H1 (cell line): ENCODE measurements around the gene PTCRA. TPM values are rescaled to one million over a fixed set of nuclear protein-coding genes. Genes with fewer than 3 reads are reported as not detected.
A peak's percentile ranks its signal among the peaks of the same experiment; 100 is the strongest.

ENCODE experiments used
- CTCF ChIA-PET: fragments of 300-600 bp; sonication (Branson Sonifier 250); formaldehyde crosslinking; loops from one replicate; lab custom pipeline; 2021; ENCODE audit not compliant: partially characterized antibody; lab: Charles Lee
- POLR2A ChIA-PET: fragments of 300-600 bp; sonication (Branson Sonifier 250); formaldehyde crosslinking; loops from one replicate; lab custom pipeline; 2021; ENCODE audit warnings: inconsistent platforms; ENCODE audit not compliant: partially characterized antibody; lab: Charles Lee
- DNase-seq, 2 experiments: peaks; one replicate each; pipeline versions ENCODE4 v3.0.0 to v3.0.0-alpha.2; 2010 to 2022; ENCODE audit warnings: low spot score in 2 of 2, low read depth in 1 of 2, mixed read lengths in 1 of 2
- FAIRE-seq: peaks from 2 replicates; lab custom pipeline; 2011; peaks lifted over from hg19 to GRCh38; lab: Jason Lieb, UNC
- H2AFZ ChIP-seq: 2 replicates; pipeline ENCODE4 v1.8.1; 2012; ENCODE audit warnings: low read length, inconsistent platforms
- H2AK5ac ChIP-seq: 2 replicates; pipeline ENCODE4 v1.6.1; 2013; ENCODE audit warnings: low read depth, low read length
- H2BK120ac ChIP-seq: replicated peaks from 2 replicates; pipeline ENCODE3; 2013; ENCODE audit warnings: low read depth, low read length, inconsistent platforms
- H2BK12ac ChIP-seq: 2 replicates; pipeline ENCODE4 v1.6.1; 2013; ENCODE audit warnings: low read depth, low read length
- H2BK15ac ChIP-seq: 2 replicates; pipeline ENCODE4 v1.6.1; 2013; ENCODE audit warnings: low read length
- H2BK20ac ChIP-seq: 2 replicates; pipeline ENCODE4 v1.6.1; 2013; ENCODE audit warnings: low read length
- H2BK5ac ChIP-seq: 2 replicates; pipeline ENCODE4 v1.6.1; 2013; ENCODE audit warnings: low read depth, low read length
- H3K14ac ChIP-seq: 2 replicates; pipeline ENCODE4 v1.6.1; 2013; ENCODE audit warnings: inconsistent platforms; ENCODE audit not compliant: insufficient read length
- H3K18ac ChIP-seq: 2 replicates; pipeline ENCODE4 v1.6.1; 2013; ENCODE audit warnings: low read length; ENCODE audit errors: extremely low read depth
- H3K23ac ChIP-seq: 2 replicates; pipeline ENCODE4 v1.6.1; 2013; ENCODE audit warnings: inconsistent platforms; ENCODE audit not compliant: insufficient read length
- H3K23me2 ChIP-seq: 2 replicates; pipeline ENCODE4 v1.6.1; 2013; ENCODE audit warnings: low read depth, low read length
- H3K27ac ChIP-seq: 2 replicates; pipeline ENCODE4 v1.6.1; 2011; ENCODE audit warnings: low read depth, low read length, inconsistent platforms
- H3K27me3 ChIP-seq, 4 experiments: replicated peaks in 1 of 4; 1 replicate in 1 of 4; 2 replicates in 3 of 4; pipeline versions ENCODE4 v1.6.1 to v1.8.1; 2011 to 2013; ENCODE audit warnings: low read length in 3 of 4, mild to moderate bottlenecking in 3 of 4, inconsistent platforms in 2 of 4, mixed read lengths in 2 of 4, moderate library complexity in 1 of 4; ENCODE audit not compliant: control insufficient read depth in 3 of 4, insufficient read depth in 3 of 4; ENCODE audit errors: extremely low read depth in 1 of 4
- H3K36me3 ChIP-seq, 4 experiments: 2 replicates each; pipeline versions ENCODE4 v1.6.1 to v1.8.1; 2011 to 2013; ENCODE audit warnings: mild to moderate bottlenecking in 4 of 4, low read length in 3 of 4, moderate library complexity in 2 of 4, control low read depth in 1 of 4, inconsistent platforms in 1 of 4; ENCODE audit not compliant: insufficient read depth in 4 of 4, control insufficient read depth in 2 of 4
- H3K4ac ChIP-seq: replicated peaks from 2 replicates; pipeline ENCODE3; 2013; ENCODE audit warnings: low read length, low read depth, mixed read lengths, inconsistent platforms; ENCODE audit not compliant: insufficient read length
- H3K4me1 ChIP-seq, 4 experiments: replicated peaks in 1 of 4; 1 replicate in 1 of 4; 2 replicates in 3 of 4; pipeline versions ENCODE4 v1.6.1 to v1.8.1; 2011 to 2013; ENCODE audit warnings: low read length in 3 of 4, inconsistent platforms in 2 of 4, mixed read lengths in 1 of 4; ENCODE audit not compliant: insufficient read depth in 4 of 4, control insufficient read depth in 3 of 4
- H3K4me2 ChIP-seq, 2 experiments: 2 replicates each; pipeline versions ENCODE4 v1.6.1 to v1.8.1; 2011 to 2013; ENCODE audit warnings: low read depth in 2 of 2, low read length in 2 of 2, control low read depth in 1 of 2, inconsistent platforms in 1 of 2, mild to moderate bottlenecking in 1 of 2; ENCODE audit not compliant: insufficient read depth in 1 of 2
- H3K4me3 ChIP-seq, 4 experiments: fragments of 200-600, 300-600 bp in 1 of 4; sonication (generic), shearing (Covaris generic), sonication (Bioruptor Twin) in 1 of 4; 2 replicates each; pipeline versions ENCODE4 v1.5.1 to v1.8.1; 2011 to 2016; ENCODE audit warnings: low read length in 4 of 4, low read depth in 3 of 4, control low read depth in 2 of 4, inconsistent platforms in 2 of 4, mild to moderate bottlenecking in 2 of 4, mixed read lengths in 1 of 4, moderate library complexity in 1 of 4; ENCODE audit not compliant: insufficient read depth in 2 of 4; ENCODE audit errors: extremely low read depth in 1 of 4
- H3K56ac ChIP-seq: replicated peaks from 2 replicates; pipeline ENCODE3; 2013; ENCODE audit warnings: low read depth, mild to moderate bottlenecking, mixed read lengths, low read length, inconsistent platforms; ENCODE audit not compliant: insufficient read length
- H3K79me1 ChIP-seq: 2 replicates; pipeline ENCODE4 v1.6.1; 2013; ENCODE audit warnings: low read depth, low read length, control low read depth
- H3K79me2 ChIP-seq, 2 experiments: 2 replicates each; pipeline versions ENCODE4 v1.6.1 to v1.8.1; 2012 to 2013; ENCODE audit warnings: low read length in 2 of 2, mild to moderate bottlenecking in 2 of 2, inconsistent platforms in 1 of 2; ENCODE audit not compliant: insufficient read depth in 2 of 2, control insufficient read depth in 1 of 2
- H3K9ac ChIP-seq, 4 experiments: replicated peaks in 1 of 4; 1 replicate in 1 of 4; 2 replicates in 3 of 4; pipeline versions ENCODE4 v1.6.1 to v1.8.1; 2011 to 2013; ENCODE audit warnings: low read depth in 3 of 4, low read length in 3 of 4, control low read depth in 2 of 4, mild to moderate bottlenecking in 2 of 4, moderate library complexity in 2 of 4, inconsistent platforms in 1 of 4; ENCODE audit errors: extremely low read depth in 1 of 4
- H3K9me3 ChIP-seq, 2 experiments: 2 replicates each; pipeline versions ENCODE4 v1.6.1 to v1.8.1; 2012 to 2013; ENCODE audit warnings: mild to moderate bottlenecking in 2 of 2, moderate library complexity in 2 of 2, control low read depth in 1 of 2, inconsistent platforms in 1 of 2, low read depth in 1 of 2, low read length in 1 of 2, mixed read lengths in 1 of 2; ENCODE audit not compliant: insufficient read depth in 2 of 2
- H4K20me1 ChIP-seq, 2 experiments: replicated peaks in 1 of 2; 2 replicates each; pipeline versions ENCODE3 to v1.8.1; 2011 to 2013; ENCODE audit warnings: inconsistent platforms in 2 of 2, low read length in 2 of 2, mild to moderate bottlenecking in 1 of 2; ENCODE audit not compliant: insufficient read depth in 2 of 2, control insufficient read depth in 1 of 2
- H4K5ac ChIP-seq: 2 replicates; pipeline ENCODE4 v1.6.1; 2013; ENCODE audit warnings: low read length, low read depth, mixed read lengths, inconsistent platforms; ENCODE audit not compliant: insufficient read length
- H4K8ac ChIP-seq: 2 replicates; pipeline ENCODE4 v1.8.0; 2013; ENCODE audit warnings: mild to moderate bottlenecking, moderate library complexity, low read length, inconsistent platforms; ENCODE audit not compliant: insufficient read depth; ENCODE audit errors: extremely low read depth
- H4K91ac ChIP-seq: replicated peaks from 2 replicates; pipeline ENCODE3; 2013; ENCODE audit warnings: low read length, mixed read lengths, inconsistent platforms; ENCODE audit not compliant: insufficient read length
- KDM1A ChIP-seq: fragments of 200-600, 300-600 bp; sonication (generic); IDR thresholded peaks from 2 replicates; pipeline ENCODE4 v1.7.1; 2016; ENCODE audit warnings: mild to moderate bottlenecking, low read length, borderline replicate concordance
- RBBP5 ChIP-seq: IDR thresholded peaks from 2 replicates; pipeline ENCODE4 v1.7.1; 2012; ENCODE audit warnings: low read depth, mild to moderate bottlenecking, inconsistent platforms, low read length, moderate library complexity, borderline replicate concordance
- WGBS, 2 experiments: shearing (Covaris generic) in 1 of 2; methylation state at CpG; one replicate each; pipeline versions ENCODE4 v1.1.6 to v1.1.7; 2013 to 2015; ENCODE audit warnings: low lambda C conversion rate in 2 of 2, mixed read lengths in 2 of 2, inconsistent platforms in 1 of 2, low coverage in 1 of 2, missing lambda C conversion rate in 1 of 2; ENCODE audit not compliant: insufficient replicate concordance in 2 of 2, insufficient coverage in 1 of 2, insufficient read length in 1 of 2; ENCODE audit errors: extremely low coverage in 1 of 2, missing lambda C conversion rate in 1 of 2; 5-methylcytosine and 5-hydroxymethylcytosine counted together
- polyA plus RNA-seq, 7 experiments: library from polyadenylated mRNA; depleted of rRNA in 3 of 7; stranded (reverse) in 5 of 7; unstranded in 2 of 7; fragments of >200 nt in 5 of 7; fragments of 200-250 nt in 2 of 7; gene quantifications; 1 replicate in 5 of 7; 2 replicates in 1 of 7; 4 replicates in 1 of 7; pipeline versions ENCODE4 v1.2.1 to v1.2.3, GENCODE V29; 2011 to 2013; ENCODE audit warnings: missing spikeins in 2 of 7, mixed read lengths in 2 of 7
- total RNA-seq: library from RNA; stranded (reverse); fragmentation: NEBNext Ultra II Directional; extraction: Animal tissue kit (Norgen Biotek cat#: 25700); gene quantifications from 2 replicates; pipeline ENCODE4 v1.2.1, GENCODE V29; 2021

Gene PTCRA
- total and polyA plus RNA-seq, 2 of the 8 experiments (the other 6 are each of a cell fraction or from before 2014, with no cell fraction given): not detected

DNA sequence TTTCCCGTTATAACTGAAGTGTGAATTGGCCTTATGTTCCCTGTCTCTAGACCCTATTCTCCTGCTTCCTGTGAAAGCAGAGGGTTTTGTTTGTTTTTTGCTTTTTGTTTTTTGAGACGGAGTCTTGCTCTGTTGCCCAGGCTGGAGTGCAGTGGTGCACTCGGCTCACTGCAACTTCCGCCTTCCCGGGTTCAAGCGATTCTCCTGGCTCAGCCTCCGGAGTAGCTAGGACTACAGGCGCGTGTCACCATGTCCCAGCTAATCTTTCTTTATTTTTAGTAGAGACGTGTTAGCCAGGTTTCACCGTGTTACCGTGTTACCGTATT lies 44.0 kb downstream of the PTCRA start:
- peak overlapping the region; percentile 69 to 99 for H3K4me2 ChIP-seq
- CTCF ChIA-PET: interaction anchor here (0.5 to 2.1 kb wide), 9 partner anchors 8 to 429 kb away, joined by 3 to 6 read pairs (median 3); partner anchors contain the start of genes KLHDC3, MEA1 and RRP36

More for the DNA sequence above, 44.0 kb downstream of the PTCRA start:
- no peaks in the 10 kb centered on the region; the same call in 1 of the 2 replicates for H3K79me1 ChIP-seq
- peaks cover 10% of the 10 kb centered on the region for H3K23me2 ChIP-seq
- no peaks in the 10 kb centered on the region for H3K79me2 ChIP-seq
- WGBS, 2 experiments: 39% methylated on average over 13 of the region's 13 CpGs; no CpG with 5 or more reads in 1 of the 2 experiments
- no peak overlapping the region for H3K56ac ChIP-seq
- H2BK120ac ChIP-seq: no peak overlapping the region
- no peak overlapping the region for H3K23ac ChIP-seq
- H3K4me3 ChIP-seq: peak overlapping the region; percentile 50 to 87 (median 76)
- no peak overlapping the region for H2AK5ac ChIP-seq
- peaks cover 0 to 2% (median 0%) of the 10 kb centered on the region in 4 experiments; a peak in 1 of 8 replicates for H3K36me3 ChIP-seq
- no peak overlapping the region; a peak in 1 of 7 replicates for H3K9ac ChIP-seq
- H2BK15ac ChIP-seq: no peak overlapping the region
- peaks cover 0 to 13% (median 10%) of the 10 kb centered on the region in 4 experiments; a peak in 5 of 7 replicates for H3K27me3 ChIP-seq
- no peak overlapping the region for H4K91ac ChIP-seq
- H2BK5ac ChIP-seq: no peak overlapping the region
- H3K18ac ChIP-seq: no peak overlapping the region
- H4K5ac ChIP-seq: no peak overlapping the region
- H3K4me1 ChIP-seq: peaks cover 0 to 8% (median 6%) of the 10 kb centered on the region in 4 experiments; a peak in 5 of 7 replicates
- DNase-seq (no peak), FAIRE-seq (no peak)
- H3K14ac ChIP-seq: no peak overlapping the region
- peak overlapping the region; percentile 94; the same call in 1 of the 2 replicates for H2AFZ ChIP-seq
- no peak overlapping the region for H2BK20ac ChIP-seq
- no peak overlapping the region for H3K27ac ChIP-seq
- no peak overlapping the region for H4K8ac ChIP-seq
- H4K20me1 ChIP-seq: no peaks in the 10 kb centered on the region
- no peak overlapping the region for H2BK12ac ChIP-seq
- POLR2A ChIA-PET: interaction anchor here (0.7 to 5.3 kb wide), 20 partner anchors 8 to 214 kb away, joined by 3 to 21 read pairs (median 4); partner anchors contain the start of genes CNPY3, PEX6, PPP2R5D and RPL7L1
- H3K4ac ChIP-seq: no peak overlapping the region
- H3K9me3 ChIP-seq: no peaks in the 10 kb centered on the region
- TF ChIP-seq KDM1A (0 out of 2 replicates have a peak, but pooled peaks have one; percentile 12), RBBP5 (no peak)
